Islet of Langerhans (tissue), 1 donor: Measurements from ENCODE around the gene RAET1E.
"Not testable (repeated sequence)": the region's sequence is repeated elsewhere in the genome, so short reads cannot be mapped to it uniquely, and the experiment has no call there.

Source experiments
- FAIRE-seq: peaks from one replicate; lab custom pipeline; 2011; peaks lifted over from hg19 to GRCh38; lab: Jason Lieb, UNC

The RAET1E gene

GRCh38 chr6:149909701-149910470 is 12.0 kb upstream of the RAET1E start:
- FAIRE-seq = no peak

- not testable (repeated sequence) for FAIRE-seq
Observed at GRCh38 chr6:149908480-149908879, 10.6 kb upstream of the RAET1E start.

GRCh38 chr6:149907317-149907716 is 9.4 kb upstream of the RAET1E start:
- no peak for FAIRE-seq

GRCh38 chr6:149906405-149906804 is 8.5 kb upstream of the RAET1E start:
- no peak for FAIRE-seq

GRCh38 chr6:149905911-149906371 is 8.0 kb upstream of the RAET1E start:
- no peak for FAIRE-seq

GRCh38 chr6:149905371-149905910 is 7.5 kb upstream of the RAET1E start:
- no peak for FAIRE-seq

GRCh38 chr6:149904661-149905370 is 6.9 kb upstream of the RAET1E start:
- no peak for FAIRE-seq

- FAIRE-seq = no peak
Observed at GRCh38 chr6:149903938-149904611, 6.2 kb upstream of the RAET1E start.

- no peak for FAIRE-seq
Observed at GRCh38 chr6:149901444-149902140, 3.7 kb upstream of the RAET1E start.

- FAIRE-seq = no peak
Observed at GRCh38 chr6:149900620-149901443, 2.9 kb upstream of the RAET1E start.

GRCh38 chr6:149899926-149900619 is 2.2 kb upstream of the RAET1E start:
- no peak for FAIRE-seq

GRCh38 chr6:149899486-149899885 is 1.6 kb upstream of the RAET1E start:
- FAIRE-seq = no peak

GRCh38 chr6:149898966-149899365 is 1.1 kb upstream of the RAET1E start:
- no peak for FAIRE-seq

- no peak for FAIRE-seq
Observed at GRCh38 chr6:149897015-149897697, 757 bp downstream of the RAET1E start.

- no peak for FAIRE-seq
Observed at GRCh38 chr6:149896491-149896890, 1.4 kb downstream of the RAET1E start.

- no peak for FAIRE-seq
Observed at GRCh38 chr6:149895833-149896271, 2.1 kb downstream of the RAET1E start.

- no peak for FAIRE-seq
Observed at GRCh38 chr6:149895048-149895590, 2.8 kb downstream of the RAET1E start.

- not testable (repeated sequence) for FAIRE-seq
Observed at GRCh38 chr6:149891864-149892263, 6.0 kb downstream of the RAET1E start.

GRCh38 chr6:149891259-149891658 is 6.7 kb downstream of the RAET1E start:
- no peak for FAIRE-seq

- no peak for FAIRE-seq
Observed at GRCh38 chr6:149890629-149891045, 7.3 kb downstream of the RAET1E start.
